HG03025 (cell line): ENCODE results near the gene TRIM52.

Source experiments
- ATAC-seq: cut with Tn5 transposase; IDR thresholded peaks from one replicate; pipeline ENCODE4 v1.9.1; 2021; ENCODE audit warnings: mild to moderate bottlenecking, moderate library complexity; ENCODE audit not compliant: unreplicated experiment, low FRiP score

Gene TRIM52

GRCh38 chr5:181234455-181235306 is 26.3 kb downstream of the TRIM52 start:
- no peak for ATAC-seq

- no peak for ATAC-seq
These were observed 27.0 kb downstream of the TRIM52 start for GRCh38 chr5:181233801-181234454.

- no peak for ATAC-seq
These were observed 27.7 kb downstream of the TRIM52 start for GRCh38 chr5:181233088-181233800.

GRCh38 chr5:181232593-181232992 is 28.4 kb downstream of the TRIM52 start:
- no peak for ATAC-seq

GRCh38 chr5:181231432-181231831 is 29.5 kb downstream of the TRIM52 start:
- no peak for ATAC-seq

- no peak for ATAC-seq
These were observed 30.4 kb downstream of the TRIM52 start for GRCh38 chr5:181230551-181230950.

GRCh38 chr5:181229996-181230395 is 30.9 kb downstream of the TRIM52 start:
- no peak for ATAC-seq

GRCh38 chr5:181224390-181225229 is 36.3 kb downstream of the TRIM52 start:
- ATAC-seq: no peak

- ATAC-seq: no peak
These were observed 37.1 kb downstream of the TRIM52 start for GRCh38 chr5:181223729-181224389.

GRCh38 chr5:181223058-181223728 is 37.8 kb downstream of the TRIM52 start, which contains the start of gene TRIM41:
TSS of gene TRIM41 (plus strand) at chr5:181223281. CDS start at chr5:181224000, 719 bp downstream.
- ATAC-seq: peak; percentile 75

GRCh38 chr5:181222630-181223057 is 38.3 kb downstream of the TRIM52 start:
- no peak for ATAC-seq

- no peak for ATAC-seq
These were observed 38.9 kb downstream of the TRIM52 start for GRCh38 chr5:181221792-181222629.

GRCh38 chr5:181221105-181221791 is 39.7 kb downstream of the TRIM52 start:
- ATAC-seq: no peak

- ATAC-seq: no peak
These were observed 40.8 kb downstream of the TRIM52 start for GRCh38 chr5:181220178-181220515.

GRCh38 chr5:181219262-181220177 is 41.4 kb downstream of the TRIM52 start:
- no peak for ATAC-seq

GRCh38 chr5:181218795-181219124 is 42.2 kb downstream of the TRIM52 start:
- ATAC-seq: no peak

- peak; percentile 12 for ATAC-seq
These were observed 43.2 kb downstream of the TRIM52 start for GRCh38 chr5:181217803-181218062.
